ENCODE measurements around the gene CAPN5.

CAPN5 gene

DNA sequence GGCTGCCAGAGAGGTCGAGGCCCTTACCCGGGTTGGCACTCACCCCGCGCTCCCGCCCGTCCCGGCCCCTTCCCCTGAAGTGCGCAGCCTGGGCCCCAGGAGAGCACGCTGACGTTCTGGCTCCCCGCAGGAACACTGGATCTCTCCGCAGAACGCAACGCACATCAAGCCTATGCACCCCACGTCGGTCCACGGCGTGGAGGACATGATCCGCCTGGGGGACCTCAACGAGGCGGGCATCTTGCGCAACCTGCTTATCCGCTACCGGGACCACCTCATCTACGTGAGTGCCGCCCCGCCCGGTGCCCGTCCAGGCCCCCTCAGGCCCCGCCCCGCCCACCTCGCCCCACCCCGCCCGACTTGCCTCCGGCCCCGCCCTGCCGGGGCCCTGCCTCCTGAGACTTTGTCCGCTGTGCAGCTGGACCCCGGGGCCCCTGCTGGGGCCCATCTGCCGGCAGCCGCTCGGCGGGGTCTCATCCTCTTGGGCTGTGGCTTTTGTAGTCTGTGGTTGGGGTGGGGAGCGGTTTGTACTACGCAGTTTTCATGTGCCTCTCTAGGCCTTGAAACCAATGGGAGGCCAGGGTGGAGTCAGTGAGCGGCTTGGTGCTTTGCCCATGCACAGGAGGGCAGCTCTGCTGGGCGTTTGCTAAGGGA, 81.0 kb downstream of the CAPN5 start:
- no peak for DNase-seq (ENCODE audit: low read depth in 1 of 2, low spot score in 1 of 2)

DNA sequence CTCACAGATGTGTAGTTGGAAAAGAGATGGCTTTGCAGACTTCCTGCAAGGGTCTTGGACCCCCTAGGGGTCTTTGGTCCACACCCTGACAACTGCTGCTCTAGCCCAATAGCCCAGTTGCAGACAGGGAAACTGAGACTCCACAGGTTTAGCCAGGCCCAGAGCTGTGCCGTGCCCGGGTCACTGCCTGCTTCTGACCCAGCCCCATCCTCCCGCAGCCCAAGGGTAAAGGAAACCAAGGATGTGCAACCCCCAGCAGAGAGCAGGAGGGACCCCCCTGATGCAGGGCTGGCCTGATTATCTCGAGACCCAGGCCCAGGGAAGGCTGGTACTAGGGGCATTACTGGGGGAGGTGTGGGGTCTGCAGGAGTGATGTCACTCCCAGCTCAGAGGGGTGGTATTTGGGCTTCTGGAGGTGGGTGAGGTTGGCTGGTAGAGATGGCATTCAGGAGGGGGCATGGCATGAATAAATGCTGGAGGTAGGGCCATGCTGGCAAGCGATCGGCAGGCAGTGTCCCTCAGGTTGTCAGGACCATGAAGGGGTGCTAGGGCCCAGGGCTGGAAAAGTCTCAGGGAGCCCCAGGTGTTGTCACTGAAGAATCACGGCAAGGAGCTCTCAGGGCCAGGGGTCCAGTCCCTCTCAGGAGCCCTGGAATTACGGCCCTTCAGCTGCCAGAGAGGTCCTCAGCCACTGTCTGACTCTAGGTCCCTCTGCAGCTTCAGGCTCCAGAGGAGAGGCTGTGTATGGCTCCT, 82.4 kb downstream of the CAPN5 start:
- DNase-seq (ENCODE audit: low read depth in 1 of 2, low spot score in 1 of 2): no peak

DNA sequence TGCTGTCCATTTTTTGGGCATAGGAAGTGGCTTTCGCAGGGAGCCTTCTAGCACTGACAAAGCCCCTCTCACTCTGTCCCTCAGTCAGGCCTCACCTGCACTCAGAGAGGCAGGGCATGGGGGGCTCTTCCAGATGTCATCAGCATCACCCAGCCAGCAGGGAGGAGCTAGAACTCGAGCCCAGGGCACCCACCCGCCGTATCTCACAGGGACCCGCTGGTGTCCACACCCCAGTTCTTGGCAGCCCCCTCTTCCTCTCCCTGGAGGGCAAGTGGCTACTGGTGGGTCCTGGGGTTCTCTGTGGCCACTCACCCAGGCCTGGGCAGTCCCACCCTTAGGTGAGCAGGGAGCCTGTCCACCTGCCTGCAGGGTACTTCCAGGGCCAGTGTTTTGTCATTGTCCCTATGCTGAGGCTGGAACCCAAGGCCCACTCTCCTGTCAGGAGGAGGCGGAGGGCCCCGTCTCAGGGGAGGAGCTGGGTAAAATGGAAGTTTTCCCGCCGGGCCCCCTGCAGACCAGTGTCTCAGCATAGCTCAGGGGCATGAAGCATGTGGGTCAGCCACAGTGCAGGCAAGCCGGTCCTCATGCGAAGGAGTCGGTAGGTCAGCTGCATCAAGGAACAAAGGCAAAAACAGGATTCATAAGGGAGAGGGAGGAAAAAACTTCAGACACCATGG, 83.1 kb downstream of the CAPN5 start:
- DNase-seq (ENCODE audit: low read depth in 1 of 2, low spot score in 1 of 2): no peak

DNA sequence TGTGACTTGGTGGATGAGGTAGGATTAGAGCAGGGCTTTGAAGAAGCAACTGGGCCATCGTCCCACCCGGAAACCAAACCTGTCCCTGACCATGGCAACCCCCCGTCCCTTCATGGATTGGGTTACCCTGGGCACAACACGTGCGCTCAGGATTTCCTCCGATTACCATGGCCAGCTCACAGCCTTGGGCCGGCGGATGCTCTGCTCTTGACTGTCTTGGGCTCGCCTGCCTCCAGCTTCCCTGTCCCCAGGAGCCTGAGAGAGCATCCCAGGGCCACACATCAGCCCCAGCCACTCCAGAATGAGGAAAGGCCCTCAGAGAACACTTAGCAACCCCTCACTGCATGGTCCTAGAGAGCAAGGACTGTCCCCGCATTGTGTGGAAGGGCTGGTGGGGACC, 84.1 kb downstream of the CAPN5 start:
- DNase-seq (ENCODE audit: low read depth in 1 of 2, low spot score in 1 of 2): no peak

DNA sequence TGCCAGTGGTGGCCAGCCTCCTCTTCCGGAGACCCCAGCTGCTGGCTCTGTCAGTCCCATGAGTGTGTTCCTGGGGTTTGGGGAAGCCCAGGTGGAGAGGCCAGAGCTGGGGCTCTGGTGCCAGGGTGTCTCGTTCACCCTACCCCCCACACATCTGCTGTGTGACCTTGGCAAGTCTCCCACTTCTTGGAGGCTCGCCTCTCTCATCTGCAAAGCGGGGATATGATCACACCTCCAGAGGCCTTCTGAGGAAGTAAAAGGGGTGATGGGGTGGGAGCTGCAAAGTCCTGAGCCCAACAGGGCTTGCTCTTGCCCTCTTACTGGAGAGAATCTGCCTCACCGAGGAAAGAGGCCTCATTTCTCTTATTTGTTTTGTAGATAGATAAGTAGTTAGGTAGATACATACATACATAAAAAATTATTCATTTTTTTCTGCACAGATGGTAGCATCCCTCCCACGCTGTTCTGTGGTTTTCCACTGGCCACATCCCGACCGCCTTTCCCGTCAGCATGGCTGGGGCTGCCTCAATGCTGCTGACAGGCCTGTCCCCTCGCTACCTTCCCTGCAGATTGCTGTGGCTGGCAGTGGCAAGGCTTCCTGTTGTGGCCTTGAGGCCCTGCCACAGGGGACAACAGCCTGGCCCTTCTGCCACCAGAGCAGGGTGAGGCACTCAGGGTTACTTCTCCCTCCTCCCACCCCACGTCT, 85.2 kb downstream of the CAPN5 start:
- no peak for DNase-seq (ENCODE audit: low read depth in 1 of 2, low spot score in 1 of 2)

DNA sequence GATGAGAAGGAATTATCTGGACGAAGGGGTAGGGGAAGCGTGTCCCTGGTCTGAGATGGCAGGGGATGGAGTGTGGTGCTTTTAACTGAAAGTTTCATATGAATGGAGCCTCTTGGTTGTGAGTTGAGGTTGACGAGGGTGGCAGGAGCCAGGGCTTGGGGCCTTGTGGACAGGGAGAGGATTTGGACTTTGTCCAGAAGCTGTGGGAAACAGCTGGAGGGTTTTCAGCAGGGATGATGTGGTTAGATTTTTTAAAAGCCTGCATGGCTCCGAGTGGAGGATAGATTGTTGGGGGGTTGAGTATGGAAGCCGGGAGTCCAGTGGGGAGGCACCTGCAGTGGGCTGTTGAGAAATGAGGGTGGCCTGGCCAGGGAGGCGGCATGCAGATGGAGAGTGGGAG, 86.1 kb downstream of the CAPN5 start:
- DNase-seq (ENCODE audit: low read depth in 1 of 2, low spot score in 1 of 2): no peak

DNA sequence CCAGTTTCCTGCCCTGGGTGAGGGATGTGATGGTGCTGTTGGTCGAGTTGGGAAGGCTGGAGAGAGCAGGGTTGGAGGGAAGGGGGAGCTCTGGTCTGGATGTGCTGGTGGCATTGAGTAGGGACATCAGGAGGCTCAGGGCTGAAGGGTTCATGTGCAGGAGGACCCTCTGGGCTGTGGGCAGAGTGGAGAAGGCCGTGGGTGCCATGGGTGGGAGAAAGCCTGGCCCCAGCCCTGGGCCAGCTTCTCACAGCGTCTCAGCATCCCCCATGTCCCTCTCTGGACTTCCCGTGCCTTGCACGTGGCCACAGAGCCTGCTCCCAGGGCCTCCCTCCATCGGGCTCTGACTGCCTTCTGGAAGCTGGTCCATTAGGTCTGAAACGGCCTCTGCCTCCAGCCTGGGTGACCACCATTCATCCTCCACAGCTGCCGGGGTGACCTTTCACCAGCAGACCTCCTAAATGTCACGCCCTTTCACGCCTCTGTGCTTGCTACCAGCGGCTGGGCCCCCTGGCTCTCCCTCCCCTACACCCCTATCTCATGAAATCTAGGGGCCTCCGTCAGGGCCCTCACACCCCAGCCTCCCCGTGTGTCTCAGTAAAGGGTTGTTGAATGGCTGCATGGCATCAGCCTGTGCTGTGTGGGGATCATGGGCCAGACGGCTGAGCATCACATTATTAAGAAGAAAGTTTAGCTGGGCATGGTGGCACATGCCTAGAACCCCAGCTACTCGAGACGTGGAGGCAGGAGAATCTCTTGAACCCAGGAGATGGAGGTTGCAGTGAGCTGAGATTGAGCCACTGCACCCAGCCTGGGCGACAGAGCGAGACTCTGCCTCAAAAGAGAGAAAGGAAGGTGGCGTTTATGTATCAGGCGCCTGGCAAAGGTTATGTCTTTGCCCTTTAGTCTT, 86.8 kb downstream of the CAPN5 start:
- DNase-seq (ENCODE audit: low read depth in 1 of 2, low spot score in 1 of 2): no peak

DNA sequence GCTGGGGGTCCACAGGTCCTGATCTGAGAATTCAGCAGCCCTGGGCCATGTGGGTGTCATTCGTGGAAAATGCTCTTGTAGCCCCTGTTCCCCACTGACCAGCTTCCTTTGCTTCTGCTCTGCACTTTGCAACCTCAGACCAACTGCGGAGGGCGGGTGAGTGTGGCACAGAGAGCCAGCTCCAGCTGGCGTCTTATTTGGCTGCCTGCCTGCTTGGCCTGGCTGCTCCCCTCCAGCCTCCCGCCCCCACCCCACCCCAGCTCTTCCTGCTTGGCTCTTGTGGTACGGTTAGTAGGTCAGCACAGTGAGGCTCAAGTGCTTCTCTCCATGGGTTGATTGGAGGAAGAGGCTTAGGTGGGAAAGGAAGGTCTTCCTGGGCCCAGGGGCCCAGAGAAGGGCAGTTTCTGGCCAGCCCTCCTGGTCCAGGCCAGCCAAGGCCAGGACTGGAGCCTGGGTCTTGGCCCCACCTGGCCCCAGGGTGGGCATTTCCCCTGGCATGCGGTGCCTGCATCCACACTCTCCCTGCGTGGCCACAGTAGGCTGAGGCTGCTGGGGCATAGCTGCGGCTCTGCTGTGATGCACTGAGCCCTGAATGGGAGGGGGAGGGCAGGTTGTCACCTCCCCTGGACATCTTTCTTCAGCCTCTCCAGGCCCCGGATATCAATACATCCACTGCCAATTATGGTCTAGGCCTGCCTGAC, 87.8 kb downstream of the CAPN5 start:
- no peak for DNase-seq (ENCODE audit: low read depth in 1 of 2, low spot score in 1 of 2)

DNA sequence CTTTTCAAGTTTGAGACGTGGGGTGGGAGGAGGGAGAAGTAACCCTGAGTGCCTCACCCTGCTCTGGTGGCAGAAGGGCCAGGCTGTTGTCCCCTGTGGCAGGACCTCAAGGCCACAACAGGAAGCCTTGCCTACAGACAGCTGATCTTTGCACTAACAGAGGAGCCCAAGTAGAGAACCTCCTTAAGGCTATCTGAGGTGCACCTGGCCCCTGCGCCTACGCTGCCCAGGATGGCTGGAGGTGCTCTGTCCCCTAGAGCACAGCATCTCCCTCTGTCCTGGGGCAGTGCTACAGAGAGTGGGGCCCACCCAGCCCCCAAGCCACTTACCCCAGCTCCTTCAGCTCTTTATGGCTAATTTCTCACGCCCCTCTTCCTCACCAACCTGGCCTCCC, 88.3 kb downstream of the CAPN5 start:
- no peak for DNase-seq (ENCODE audit: low read depth in 1 of 2, low spot score in 1 of 2)

DNA sequence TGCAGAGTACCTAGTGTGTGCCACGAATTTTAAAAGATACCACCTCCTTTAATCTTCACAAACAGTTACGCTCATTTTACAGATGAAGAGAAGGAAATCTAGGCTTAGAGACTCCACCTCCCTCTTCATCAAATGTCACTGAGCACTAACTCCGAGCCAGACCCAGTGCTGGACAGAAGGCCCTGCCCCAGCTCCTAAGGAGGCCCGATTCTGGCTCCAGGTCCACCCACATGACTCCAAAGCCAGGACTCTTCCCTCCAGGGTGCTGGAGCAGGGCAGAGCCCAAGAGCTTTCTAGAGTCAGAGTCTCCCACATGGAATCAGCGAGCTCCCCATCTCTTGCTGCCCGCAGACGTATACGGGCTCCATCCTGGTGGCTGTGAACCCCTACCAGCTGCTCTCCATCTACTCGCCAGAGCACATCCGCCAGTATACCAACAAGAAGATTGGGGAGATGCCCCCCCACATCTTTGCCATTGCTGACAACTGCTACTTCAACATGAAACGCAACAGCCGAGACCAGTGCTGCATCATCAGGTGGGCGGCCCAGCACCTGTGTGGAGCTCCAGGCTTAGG, 88.9 kb downstream of the CAPN5 start:
- no peak for DNase-seq (ENCODE audit: low read depth in 1 of 2, low spot score in 1 of 2)

DNA sequence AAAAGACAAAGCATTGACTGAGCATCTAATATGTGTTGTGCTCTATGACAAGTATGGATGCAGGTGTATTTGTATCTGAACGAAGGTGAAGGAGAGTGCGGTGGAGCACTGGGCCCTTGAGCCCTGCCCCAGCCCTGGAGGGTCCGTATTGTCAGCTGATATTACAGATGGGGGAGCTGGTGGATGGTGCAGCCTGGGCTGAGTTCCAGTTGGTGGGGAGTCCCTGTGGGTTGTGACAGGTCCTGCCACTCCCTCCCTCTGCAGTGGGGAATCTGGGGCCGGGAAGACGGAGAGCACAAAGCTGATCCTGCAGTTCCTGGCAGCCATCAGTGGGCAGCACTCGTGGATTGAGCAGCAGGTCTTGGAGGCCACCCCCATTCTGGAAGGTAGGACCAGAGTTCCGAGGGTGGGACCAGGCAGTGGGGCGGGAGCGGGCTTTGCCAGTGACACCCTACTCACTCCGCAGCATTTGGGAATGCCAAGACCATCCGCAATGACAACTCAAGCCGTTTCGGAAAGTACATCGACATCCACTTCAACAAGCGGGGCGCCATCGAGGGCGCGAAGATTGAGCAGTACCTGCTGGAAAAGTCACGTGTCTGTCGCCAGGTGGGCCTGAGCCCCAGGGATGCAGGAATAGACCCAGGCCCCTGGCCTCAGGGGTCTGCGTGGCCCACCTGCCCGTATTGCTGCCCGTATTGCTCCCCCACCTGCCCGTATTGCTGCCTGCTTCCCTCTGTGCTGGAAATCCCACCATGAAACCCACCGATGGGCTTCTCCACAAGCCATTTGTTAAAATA, 89.8 kb downstream of the CAPN5 start:
- DNase-seq (ENCODE audit: low read depth in 1 of 2, low spot score in 1 of 2): no peak

DNA sequence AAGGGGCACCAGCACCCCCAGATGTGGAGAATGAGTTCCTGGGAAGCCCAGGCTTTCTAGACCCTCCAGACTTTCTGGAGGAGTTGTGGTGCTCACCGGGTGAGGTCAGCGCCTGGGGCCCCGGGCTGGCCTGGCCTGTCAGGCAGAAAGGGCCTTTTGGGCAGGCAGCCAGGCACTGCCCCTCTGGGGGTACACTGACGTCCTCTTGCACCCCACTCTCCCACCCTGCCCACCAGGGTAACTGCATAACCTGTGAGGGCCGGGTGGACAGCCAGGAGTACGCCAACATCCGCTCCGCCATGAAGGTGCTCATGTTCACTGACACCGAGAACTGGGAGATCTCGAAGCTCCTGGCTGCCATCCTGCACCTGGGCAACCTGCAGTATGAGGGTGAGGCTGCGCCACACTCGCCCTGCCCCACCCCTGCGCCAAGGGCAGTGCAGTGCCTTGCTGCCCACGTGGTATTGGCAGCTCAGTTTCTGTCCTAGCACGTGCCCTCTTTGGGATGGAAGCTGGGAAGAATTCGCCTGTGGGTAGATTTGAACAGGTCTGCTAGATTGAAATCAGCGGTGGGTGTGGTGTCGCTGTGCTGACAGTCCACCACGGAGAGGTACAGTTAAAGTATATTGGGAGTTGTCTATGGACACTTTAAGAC, 91.4 kb downstream of the CAPN5 start:
- DNase-seq (ENCODE audit: low read depth in 1 of 2, low spot score in 1 of 2): no peak

DNA sequence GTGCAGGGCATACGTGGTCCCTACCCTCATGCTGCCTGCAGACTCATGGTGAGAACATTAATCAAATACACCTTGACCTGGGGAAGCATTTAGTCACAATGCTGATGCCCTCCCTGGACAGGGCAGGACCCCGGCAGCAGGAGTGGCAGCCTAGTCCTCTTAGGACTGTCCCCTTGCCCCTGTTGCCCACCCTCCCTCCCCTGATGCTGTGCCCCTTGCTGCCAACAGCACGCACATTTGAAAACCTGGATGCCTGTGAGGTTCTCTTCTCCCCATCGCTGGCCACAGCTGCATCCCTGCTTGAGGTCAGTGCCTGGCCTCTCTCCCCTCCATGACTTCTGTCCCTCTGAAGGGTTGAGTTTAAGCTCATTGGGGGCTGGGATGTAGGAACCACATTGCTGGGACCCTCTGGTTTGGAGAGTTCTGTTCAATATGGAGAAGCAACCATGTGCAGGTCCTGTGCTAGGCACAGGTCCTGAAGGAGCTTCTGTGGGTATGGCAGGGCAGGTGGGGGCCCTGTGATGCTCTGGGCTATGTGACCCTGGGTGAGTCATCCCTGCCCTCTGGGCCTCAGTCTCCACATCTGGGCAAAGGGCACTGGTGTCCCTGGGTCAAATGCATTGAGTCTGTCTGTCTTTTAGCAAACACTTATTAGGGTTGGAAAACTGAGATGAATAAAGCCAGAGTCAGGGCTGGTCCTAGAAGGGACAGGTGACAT, 92.6 kb downstream of the CAPN5 start:
- no peak for DNase-seq (ENCODE audit: low read depth in 1 of 2, low spot score in 1 of 2)

DNA sequence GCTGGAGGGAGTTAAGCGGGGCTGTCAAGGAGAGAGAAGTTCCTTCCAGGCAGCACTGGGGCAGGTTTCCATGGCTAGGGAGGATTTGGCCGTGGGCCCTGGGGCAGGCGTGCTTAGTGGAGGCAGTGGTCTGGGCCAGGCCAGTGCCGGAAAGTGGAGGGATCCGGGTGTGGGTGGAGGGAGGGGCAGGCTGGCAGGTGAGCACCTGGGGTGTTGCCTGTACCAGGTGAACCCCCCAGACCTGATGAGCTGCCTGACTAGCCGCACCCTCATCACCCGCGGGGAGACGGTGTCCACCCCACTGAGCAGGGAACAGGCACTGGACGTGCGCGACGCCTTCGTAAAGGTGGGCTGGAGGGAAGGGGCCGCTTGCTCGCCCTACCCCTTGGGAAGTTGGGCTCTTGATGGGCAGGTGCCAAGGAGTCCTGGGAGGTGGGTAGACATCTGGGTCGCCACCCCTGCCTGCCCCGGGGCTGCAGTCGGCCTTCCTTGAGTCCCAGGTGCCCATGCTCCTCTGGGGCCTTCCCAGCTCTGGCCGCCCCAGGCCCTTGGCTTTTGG, 93.2 kb downstream of the CAPN5 start:
- DNase-seq (ENCODE audit: low read depth in 1 of 2, low spot score in 1 of 2): no peak

DNA sequence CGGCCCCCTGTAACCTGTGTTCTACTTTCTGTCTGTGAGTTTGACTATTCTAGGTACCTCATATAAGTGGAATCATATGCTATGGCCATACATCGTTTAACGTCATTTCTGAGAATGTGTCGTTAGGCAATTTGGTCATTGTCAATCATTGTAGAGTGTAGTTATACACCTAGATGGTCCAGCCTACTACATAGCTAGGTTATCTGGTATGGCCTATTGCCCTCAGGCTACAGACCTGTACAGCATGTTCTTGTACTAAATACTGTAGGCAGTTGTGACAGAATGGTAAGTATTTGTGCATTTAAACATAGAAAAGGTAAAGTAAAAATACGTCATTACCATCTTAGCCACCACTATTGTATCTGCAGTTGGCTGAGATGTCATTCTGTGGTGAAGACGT, 96.5 kb downstream of the CAPN5 start:
- no peak for DNase-seq (ENCODE audit: low read depth in 1 of 2, low spot score in 1 of 2)

DNA sequence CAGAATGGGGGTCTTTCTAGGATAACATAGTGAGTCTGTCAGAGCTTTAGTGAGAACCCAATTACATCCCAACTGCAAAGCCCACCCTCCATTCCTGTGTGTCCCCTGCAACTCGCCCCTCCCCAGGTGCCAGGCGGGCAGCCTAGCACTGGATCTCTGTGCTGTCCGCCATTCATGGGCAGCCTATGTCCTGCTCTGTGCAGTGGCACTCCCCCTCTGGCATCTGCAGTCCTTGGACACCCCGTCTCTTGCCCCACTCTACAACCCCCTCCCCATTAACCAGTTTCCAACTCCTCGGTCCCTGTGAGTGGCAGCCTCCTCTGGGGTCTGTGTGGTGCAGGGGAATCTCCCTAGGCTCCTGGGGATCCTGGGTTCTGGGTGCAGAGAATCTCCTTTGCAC, 98.3 kb downstream of the CAPN5 start:
- DNase-seq (ENCODE audit: low read depth in 1 of 2, low spot score in 1 of 2): no peak

DNA sequence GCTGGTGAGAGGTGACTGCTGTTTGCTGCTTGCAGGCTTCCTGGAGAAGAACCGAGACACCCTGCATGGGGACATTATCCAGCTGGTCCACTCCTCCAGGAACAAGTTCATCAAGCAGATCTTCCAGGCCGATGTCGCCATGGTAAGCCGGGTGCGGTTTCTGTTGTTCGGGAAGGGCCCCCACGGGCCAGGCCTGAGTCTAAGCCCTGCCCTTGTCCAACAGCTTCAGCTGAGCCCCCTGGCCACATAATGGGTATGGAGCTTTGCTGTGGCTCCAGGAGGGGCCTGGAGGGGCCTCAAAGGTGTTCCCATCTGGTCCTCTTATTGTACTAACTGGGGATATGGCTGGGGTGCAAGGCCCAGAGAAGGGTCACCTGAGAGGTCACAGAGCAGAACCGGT, 99.2 kb downstream of the CAPN5 start:
- no peak for DNase-seq (ENCODE audit: low read depth in 1 of 2, low spot score in 1 of 2)
